Right atrium auricular region (tissue), 2 donors: ENCODE results near the gene GOLGA7B. TPM values are rescaled to one million over a fixed set of nuclear protein-coding genes. Genes with fewer than 3 reads are reported as not detected.

Experiments used
- DNase-seq: peaks from one replicate; pipeline ENCODE4 v3.0.0-alpha.2; 2019; ENCODE audit warnings: low spot score
- H3K27ac ChIP-seq, 2 donors: fragments of 200-600 bp; sonication (generic); 1 replicate in 1 of 2; 2 replicates in 1 of 2; pipeline ENCODE4 v1.5.1; 2016 to 2019
- H3K27me3 ChIP-seq, 2 donors: fragments of 200-600 bp; sonication (generic); one replicate each; pipeline versions ENCODE4 v1.5.1 to v1.6.0; 2017 to 2019
- H3K36me3 ChIP-seq: fragments of 200-600 bp; sonication (generic); one replicate; pipeline ENCODE4 v1.5.1; 2016
- H3K4me1 ChIP-seq, 2 donors: fragments of 200-600 bp; sonication (generic); one replicate each; pipeline versions ENCODE4 v1.5.1 to v1.6.0; 2017 to 2019
- H3K4me3 ChIP-seq, 2 donors: fragments of 200-600 bp; sonication (generic); 1 replicate in 1 of 2; 2 replicates in 1 of 2; pipeline ENCODE4 v1.5.1; 2017 to 2019; ENCODE audit warnings: mild to moderate bottlenecking in 1 of 2, moderate library complexity in 1 of 2
- H3K9me3 ChIP-seq, 2 donors: fragments of 200-600 bp; sonication (generic); one replicate each; pipeline ENCODE4 v1.5.1; 2019
- total RNA-seq, 2 donors: library from RNA; depleted of rRNA; stranded (reverse); fragments of >200 nt; gene quantifications; one replicate each; pipeline ENCODE4 v1.1.0, GENCODE V29; 2016
- TF ChIP-seq, protein P1 (sequence below), 2 donors: fragments of 200-600 bp; sonication (generic); IDR thresholded peaks; one replicate each; pipeline ENCODE4 v1.5.1; 2019; ENCODE audit warnings: antibody characterized with exemption in 2 of 2

GOLGA7B gene
- total RNA-seq, 2 donors from 2014 or later, result 1.3 to 3.2 TPM

DNA sequence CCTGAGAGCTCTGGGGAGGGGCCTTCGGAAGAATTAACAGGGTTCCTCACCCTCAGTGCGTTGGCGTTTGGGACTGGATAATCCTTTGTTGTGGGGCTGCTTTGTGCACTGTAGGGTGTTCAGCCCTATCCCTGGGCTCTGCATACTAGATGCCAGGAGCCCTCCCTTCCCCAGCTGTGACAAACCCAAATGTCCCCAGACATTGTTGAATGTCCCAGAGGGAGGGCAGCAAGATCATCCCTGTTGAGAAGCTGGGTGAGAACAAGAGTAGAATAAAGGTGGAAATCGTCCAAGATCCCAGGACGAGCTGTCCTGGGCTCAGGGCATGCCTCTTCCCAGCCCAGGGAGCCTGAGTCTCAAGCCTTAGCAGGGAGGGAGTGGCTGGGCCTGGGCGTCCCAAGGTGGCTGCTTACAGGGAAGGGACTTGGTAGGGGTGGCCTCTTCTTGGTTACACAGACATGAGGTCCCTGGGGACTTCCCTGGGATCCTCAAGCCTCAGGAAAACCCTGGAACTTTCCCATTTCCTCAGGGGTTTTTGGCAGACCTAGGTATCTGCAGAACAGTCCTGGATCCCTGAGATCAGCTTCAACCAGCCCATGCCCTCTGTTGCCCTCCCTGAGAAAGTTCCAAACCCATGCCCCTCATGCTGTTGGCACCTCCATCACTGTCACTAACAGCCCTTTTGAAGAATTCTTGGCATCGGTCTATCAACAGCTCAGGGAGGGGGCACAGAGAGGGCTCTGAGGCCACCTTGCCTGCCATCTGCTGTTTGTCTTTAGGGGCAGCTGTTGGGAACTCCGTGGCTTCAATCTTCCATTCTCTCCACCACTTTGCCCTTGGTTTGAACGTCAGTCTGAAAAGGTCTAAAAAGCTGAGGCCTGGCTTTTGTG lies 53.7 kb downstream of the GOLGA7B start:
- H3K4me1 ChIP-seq, result peaks cover 0 to 11% of the 10 kb centered on the region in 2 donors
- no peak overlapping the region for H3K27ac ChIP-seq
- H3K36me3 ChIP-seq, result no peaks in the 10 kb centered on the region
- no peaks in the 10 kb centered on the region for H3K9me3 ChIP-seq
- no peak overlapping the region for H3K4me3 ChIP-seq
- TF ChIP-seq, protein P1, sequence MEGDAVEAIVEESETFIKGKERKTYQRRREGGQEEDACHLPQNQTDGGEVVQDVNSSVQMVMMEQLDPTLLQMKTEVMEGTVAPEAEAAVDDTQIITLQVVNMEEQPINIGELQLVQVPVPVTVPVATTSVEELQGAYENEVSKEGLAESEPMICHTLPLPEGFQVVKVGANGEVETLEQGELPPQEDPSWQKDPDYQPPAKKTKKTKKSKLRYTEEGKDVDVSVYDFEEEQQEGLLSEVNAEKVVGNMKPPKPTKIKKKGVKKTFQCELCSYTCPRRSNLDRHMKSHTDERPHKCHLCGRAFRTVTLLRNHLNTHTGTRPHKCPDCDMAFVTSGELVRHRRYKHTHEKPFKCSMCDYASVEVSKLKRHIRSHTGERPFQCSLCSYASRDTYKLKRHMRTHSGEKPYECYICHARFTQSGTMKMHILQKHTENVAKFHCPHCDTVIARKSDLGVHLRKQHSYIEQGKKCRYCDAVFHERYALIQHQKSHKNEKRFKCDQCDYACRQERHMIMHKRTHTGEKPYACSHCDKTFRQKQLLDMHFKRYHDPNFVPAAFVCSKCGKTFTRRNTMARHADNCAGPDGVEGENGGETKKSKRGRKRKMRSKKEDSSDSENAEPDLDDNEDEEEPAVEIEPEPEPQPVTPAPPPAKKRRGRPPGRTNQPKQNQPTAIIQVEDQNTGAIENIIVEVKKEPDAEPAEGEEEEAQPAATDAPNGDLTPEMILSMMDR (IDR thresholded peaks at IDR 0.05), result peak in 1 of 2 donors; percentile 25
- no peak for DNase-seq
- H3K27me3 ChIP-seq, result no peaks in the 10 kb centered on the region

DNA sequence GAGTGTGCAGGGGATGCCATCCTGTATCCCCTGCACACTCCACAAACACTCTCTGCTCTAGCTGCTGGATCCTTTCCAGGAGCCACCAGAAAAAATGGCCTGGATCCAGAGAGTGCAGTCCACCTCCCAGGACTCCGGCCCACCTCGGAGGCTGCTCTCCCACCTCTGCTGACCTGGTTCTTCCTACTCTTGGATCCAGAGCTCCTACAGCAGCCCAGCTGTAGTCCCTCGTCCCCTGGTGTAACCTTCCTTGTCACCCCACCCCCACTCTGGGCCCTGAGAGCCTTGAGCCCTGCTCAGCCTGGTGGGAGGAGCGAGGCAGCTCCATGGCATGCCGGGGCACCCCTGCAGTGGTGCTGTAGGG lies 54.4 kb downstream of the GOLGA7B start:
- DNase-seq, result no peak
- TF ChIP-seq, protein P1 (IDR thresholded peaks at IDR 0.05), result no peak
- H3K27me3 ChIP-seq, result no peaks in the 10 kb centered on the region
- H3K27ac ChIP-seq, result no peak overlapping the region
- H3K4me1 ChIP-seq, result peaks cover 0 to 6% of the 10 kb centered on the region in 2 donors
- no peaks in the 10 kb centered on the region for H3K36me3 ChIP-seq
- no peaks in the 10 kb centered on the region for H3K9me3 ChIP-seq
- no peak overlapping the region for H3K4me3 ChIP-seq

GRCh38 chr10:97904576-97904975 lies 54.9 kb downstream of the GOLGA7B start:
- H3K36me3 ChIP-seq, result no peaks in the 10 kb centered on the region
- TF ChIP-seq, protein P1 (IDR thresholded peaks at IDR 0.05), result no peak
- H3K27me3 ChIP-seq, result no peaks in the 10 kb centered on the region
- H3K9me3 ChIP-seq, result no peaks in the 10 kb centered on the region
- H3K27ac ChIP-seq, result no peak overlapping the region
- no peak overlapping the region for H3K4me3 ChIP-seq
- peaks cover 0 to 6% of the 10 kb centered on the region in 2 donors for H3K4me1 ChIP-seq
- no peak for DNase-seq

- Histone ChIP-seq H3K27ac (no peak overlapping the region), H3K4me3 (no peak overlapping the region), H3K27me3 (no peaks in the 10 kb centered on the region), H3K36me3 (no peaks in the 10 kb centered on the region), H3K9me3 (no peaks in the 10 kb centered on the region), H3K4me1 (peaks cover 0 to 6% of the 10 kb centered on the region in 2 donors)
- DNase-seq, result no peak
- TF ChIP-seq, protein P1 (IDR thresholded peaks at IDR 0.05), result no peak
Measured at GRCh38 chr10:97905276-97905675, 55.6 kb downstream of the GOLGA7B start.

DNA sequence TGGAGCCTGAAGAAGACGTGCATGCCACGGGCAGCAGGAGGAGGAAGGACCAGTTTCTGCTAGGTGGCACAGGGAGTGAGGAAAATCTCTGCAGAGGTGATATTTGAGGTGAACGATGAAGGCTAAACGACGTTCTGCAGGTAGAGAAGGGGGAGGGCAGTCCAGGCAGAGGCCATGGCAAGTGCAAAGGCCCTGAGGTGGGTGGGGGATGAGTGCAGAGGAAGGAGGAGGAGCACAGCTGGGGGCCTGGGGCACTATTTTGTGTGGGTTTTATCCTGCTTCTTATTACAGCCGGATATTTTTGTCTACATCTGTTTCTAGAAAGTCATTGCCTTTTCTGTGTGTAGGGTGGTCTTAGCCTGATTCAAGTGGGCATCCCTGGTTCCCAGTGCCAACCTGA lies 57.6 kb downstream of the GOLGA7B start:
- no peak overlapping the region for H3K4me3 ChIP-seq
- no peak overlapping the region for H3K27ac ChIP-seq
- DNase-seq, result no peak
- TF ChIP-seq, protein P1 (IDR thresholded peaks at IDR 0.05), result no peak
- H3K36me3 ChIP-seq, result no peaks in the 10 kb centered on the region
- no peaks in the 10 kb centered on the region for H3K9me3 ChIP-seq
- no peaks in the 10 kb centered on the region for H3K27me3 ChIP-seq
- H3K4me1 ChIP-seq, result peaks cover 0 to 6% of the 10 kb centered on the region in 2 donors
